Left forelimb (tissue), 1 donor: ENCODE data around the gene NUBPL.
A peak's percentile ranks its signal among the peaks of the same experiment; 100 is the strongest.

Source experiments
- DNase-seq: peaks from one replicate; pipeline ENCODE4 v3.0.0-alpha.2; 2018; ENCODE audit warnings: low spot score

NUBPL gene, protein sequence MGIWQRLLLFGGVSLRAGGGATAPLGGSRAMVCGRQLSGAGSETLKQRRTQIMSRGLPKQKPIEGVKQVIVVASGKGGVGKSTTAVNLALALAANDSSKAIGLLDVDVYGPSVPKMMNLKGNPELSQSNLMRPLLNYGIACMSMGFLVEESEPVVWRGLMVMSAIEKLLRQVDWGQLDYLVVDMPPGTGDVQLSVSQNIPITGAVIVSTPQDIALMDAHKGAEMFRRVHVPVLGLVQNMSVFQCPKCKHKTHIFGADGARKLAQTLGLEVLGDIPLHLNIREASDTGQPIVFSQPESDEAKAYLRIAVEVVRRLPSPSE

GRCh38 chr14:31561155-31561846 lies at the start of gene NUBPL:
NUBPL (plus strand) TSS chr14:31561404; CDS start chr14:31561440, 36 bp downstream.
- peak; percentile 98 for DNase-seq

GRCh38 chr14:31527087-31527486 lies 34.1 kb upstream of the NUBPL start:
- no peak for DNase-seq

GRCh38 chr14:31527546-31527945 lies 33.7 kb upstream of the NUBPL start:
- DNase-seq, result no peak

DNA sequence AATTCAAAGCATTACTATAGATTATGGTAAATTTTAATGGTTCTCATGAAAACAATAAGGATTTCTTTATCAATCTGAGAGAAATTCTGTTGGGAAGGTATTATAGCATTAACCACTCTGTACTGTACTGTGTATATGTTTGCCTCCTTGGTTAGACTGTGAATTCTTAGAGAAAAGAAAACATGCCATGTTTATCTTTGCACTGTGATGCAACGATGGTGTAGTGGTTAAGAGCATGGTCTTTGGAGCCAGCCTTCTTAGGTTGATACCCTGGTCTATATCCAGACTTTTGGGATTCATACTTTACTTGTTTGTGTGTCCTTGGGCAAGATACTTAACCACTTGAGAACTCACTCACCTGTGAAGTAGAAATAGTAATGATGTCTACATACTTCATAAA lies 32.2 kb upstream of the NUBPL start:
- DNase-seq, result no peak

DNA sequence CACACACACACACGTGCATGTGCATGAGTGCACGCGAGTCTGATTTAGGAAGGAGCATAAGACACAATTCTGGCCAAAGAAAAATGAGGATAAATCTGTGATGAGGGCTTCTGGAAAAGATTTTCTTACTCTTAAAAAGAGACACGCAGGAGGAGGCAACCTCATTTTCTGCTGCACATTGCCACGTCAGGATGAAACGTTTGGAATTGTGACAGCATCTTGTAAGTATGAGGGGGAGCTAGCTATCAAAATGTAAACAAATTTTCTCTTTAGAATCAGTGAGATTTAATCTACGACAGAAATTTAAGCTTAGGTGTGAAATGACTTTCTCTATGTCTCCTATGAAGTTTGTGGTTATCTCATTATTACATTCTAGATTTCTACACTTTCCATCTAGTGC lies 31.1 kb upstream of the NUBPL start:
- no peak for DNase-seq

DNA sequence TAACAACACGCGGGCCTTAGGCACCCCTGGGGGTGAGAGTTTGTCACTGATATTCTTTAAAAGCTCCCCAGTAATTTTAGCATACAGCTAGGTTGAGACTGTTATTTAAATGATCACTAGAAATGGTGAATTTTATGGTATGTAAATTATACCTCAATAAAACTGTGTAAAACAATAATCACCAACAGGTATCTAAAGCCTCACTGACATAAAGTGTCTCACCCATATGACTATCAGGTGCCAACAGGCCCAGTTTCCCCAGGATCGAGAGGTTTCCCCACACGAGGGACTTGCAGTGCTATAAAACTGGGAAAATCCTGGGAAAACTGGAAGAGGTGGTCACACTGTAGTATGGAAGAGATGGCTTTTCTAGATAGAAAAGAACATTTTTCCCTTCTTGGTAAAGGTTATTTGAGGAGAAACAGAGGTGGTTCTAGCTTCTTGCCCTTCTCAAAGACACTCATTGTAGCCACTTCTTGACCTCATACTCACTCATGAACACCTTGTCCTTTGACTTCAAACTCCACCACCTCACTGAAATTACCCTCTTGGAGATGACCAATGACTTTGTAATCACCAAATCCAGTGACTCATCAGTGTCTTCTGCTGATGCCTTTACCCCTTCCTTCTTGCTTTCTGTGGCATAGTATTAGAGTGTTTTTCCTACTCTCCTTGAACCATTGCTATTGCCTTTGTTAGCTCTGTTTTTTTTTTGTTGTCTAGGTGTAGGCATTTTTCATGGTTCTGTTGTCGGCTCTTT lies 24.8 kb upstream of the NUBPL start:
- DNase-seq, result no peak

- DNase-seq, result no peak
Measured at GRCh38 chr14:31541702-31542101, 19.5 kb upstream of the NUBPL start.

DNA sequence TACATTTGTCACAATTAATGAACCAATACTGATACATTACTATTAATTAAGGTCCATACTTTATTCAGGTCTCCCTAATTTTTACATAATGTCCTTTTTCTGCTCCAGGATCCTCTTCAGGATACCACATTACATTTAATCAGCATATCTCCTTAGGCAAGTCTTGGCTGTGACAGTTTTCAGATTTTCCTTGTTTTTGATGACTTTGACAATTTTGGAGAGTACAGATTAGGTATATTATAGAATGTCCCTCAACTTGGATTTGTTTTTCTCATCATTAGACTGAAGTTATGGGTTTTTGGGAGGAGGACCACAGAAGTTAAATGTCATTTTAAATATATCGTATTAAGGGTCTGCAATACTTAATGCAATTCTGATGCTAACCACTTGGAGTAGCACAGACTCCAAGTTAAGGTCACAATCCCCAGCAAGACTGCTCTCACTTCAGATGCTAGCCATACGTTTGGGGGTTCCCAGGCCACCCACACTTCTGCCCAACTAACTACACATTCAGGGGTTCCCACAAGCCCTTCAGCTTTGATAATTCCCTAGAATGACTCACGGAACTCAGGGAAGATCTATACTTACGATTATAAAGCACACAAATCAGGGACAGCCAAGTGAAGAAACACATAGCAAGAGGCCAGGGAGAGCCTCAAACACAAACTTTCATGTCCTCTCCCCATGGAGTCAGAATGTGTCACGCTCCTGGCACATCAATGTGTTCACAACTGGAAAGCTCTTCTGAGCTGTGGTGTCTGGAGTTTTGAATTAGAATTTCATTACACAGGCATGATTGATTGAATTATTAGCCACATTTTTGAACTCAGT lies 17.0 kb upstream of the NUBPL start:
- no peak for DNase-seq

DNA sequence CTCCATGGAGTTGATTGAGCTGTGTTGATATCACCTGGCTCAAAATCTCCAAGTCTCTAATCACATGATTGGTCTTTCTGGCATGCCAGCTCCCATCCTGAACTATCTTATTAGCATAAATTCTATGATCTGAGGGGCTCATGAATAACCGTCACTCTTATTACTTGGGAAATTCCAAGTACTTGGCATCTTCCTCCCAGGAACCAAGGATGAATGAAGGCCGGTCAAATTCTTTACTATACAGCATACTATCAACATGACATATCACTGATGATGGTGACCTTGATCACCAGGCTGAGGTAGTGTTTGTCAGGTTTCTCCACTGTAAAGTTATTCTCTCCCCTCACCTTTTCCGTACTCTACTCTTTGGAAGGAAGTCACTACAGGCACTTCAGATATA lies 16.4 kb upstream of the NUBPL start:
- no peak for DNase-seq

DNA sequence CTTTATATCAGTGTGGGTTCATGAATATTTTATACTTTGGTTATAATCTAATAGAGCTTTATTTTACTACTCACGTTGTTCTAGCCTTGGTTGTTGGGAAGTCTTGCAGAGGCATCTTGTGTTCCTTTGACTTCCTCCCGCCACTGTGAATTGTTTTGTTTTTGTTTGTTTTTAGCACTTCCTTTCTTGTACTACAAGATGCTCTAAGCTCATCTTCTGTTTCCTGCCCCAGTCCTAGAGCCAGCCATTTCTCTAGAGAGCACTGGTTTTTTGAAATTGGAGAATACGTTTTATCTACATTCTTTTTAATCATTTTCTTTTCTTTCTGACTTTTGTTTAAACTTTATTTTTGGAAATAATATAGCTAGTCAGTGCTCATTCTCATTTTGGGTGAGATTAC lies 15.9 kb upstream of the NUBPL start:
- DNase-seq, result no peak

DNA sequence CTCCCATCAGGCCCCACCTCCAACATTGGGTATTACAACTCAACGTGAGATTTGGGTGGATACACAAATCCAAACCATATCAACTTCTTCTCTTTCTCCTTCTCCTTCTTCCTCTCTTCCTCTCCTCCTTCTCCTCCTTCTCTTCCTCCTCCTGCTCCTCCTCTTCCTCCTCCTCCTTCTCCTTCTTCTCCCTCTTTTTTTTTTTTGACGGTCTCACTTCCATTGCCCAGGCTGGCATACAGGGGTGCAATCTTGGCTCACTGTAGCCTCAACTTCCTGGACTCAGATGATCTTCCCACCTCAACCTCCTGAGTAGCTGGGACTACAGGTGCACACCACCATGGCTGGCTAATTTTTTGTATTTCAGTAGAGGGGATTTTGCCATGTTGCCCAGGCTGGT lies 11.4 kb upstream of the NUBPL start:
- DNase-seq, result no peak

DNA sequence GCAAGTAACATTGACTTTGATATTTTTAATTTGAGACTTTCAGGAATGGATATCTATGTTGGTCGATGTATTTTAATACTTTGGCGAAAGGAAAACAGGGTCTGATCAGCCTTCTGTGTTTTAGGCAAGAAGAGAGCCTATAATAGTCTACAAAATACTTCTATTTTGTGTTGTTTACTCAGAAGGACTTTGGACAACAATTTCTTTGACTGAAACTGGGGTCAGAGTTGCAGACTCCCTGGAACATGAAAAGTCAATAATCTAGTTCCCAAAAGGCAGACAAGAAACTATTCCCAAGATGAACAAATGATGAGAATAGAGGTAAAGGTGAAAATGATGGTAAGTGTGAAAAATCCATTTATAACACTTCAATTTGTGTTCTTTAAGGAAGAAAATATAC lies 10.6 kb upstream of the NUBPL start:
- no peak for DNase-seq

- no peak for DNase-seq
Measured at GRCh38 chr14:31556191-31556590, 5.0 kb upstream of the NUBPL start.

DNA sequence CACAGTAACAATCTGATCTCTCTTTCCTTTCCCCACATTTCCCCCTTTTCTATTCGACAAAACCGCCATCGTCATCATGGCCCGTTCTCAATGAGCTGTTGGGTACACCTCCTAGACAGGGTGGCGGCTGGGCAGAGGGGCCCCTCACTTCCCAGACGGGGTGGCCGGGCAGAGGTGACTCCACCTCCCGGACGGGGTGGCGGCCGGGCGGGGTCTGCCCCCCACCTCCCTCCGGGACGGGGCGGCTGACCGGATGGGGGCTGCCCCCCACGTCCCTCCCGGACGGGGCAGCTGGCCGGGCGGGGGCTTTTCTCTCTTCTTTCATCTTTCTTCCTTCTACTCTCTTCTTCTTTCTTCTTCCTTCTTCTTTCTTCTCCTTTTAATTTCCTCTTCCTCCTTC lies 1.3 kb upstream of the NUBPL start:
- no peak for DNase-seq

DNA sequence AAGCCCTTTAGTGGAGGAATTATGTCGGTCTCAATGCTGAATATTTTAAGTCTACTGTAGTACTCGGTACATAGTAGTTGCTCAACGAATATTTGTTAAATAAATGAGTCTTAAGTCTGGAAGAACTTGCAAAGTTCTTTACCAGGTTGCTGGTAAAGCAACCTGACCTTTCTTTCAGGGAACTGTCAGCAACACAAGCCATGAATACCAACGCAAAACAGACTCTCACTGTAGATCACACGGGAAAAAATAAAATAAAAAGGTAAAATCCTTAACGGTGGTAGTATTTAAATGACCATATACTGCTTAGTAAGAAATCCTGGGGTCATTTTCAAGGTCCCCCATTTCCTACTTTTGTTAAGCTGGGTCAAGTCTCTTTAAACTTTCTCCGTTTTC lies 447 bp upstream of the NUBPL start:
- no peak for DNase-seq

DNA sequence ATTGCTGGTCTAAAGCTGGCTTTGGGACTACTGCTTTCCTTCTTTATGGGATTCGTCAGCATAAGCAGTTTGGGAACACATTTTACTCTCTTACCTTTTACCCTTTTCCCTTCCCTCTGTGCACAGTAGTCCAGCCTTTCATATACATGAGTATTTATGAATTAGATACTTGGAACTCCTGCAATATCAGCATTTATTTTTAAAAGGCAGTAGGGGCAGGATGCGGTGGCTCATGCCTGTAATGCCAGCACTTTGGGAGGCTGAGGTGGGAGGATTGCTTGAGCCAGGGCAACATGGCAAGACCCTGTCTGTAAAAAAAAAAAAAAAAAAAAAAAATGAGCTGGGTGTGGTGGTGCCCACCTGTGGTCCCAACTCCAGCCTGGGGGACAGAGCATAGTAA lies 3.0 kb downstream of the NUBPL start:
- DNase-seq, result no peak

GRCh38 chr14:31566456-31566855 lies 5.3 kb downstream of the NUBPL start:
- no peak for DNase-seq

- no peak for DNase-seq
Measured at GRCh38 chr14:31567655-31568054, 6.5 kb downstream of the NUBPL start.

DNA sequence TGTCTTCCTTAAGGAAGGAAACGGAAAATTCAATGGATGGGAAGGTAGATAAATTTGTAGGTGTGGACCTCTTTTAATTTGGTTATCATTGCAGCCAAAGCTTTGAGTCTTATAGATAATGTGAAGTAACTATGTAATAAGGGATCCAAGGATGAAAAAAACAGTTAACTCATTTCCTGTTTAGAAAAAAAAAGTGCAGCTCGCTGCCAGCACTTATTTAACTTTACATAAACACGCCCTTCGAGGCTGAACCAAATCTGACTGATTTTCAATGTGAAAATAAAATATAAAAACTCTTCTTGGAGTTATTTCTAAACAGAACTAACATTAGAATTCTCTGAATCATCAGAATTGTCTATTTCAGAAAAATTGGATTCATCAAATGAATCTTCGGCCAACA lies 7.0 kb downstream of the NUBPL start:
- no peak for DNase-seq

GRCh38 chr14:31568671-31569070 lies 7.5 kb downstream of the NUBPL start:
- DNase-seq, result no peak

GRCh38 chr14:31572955-31573354 lies 11.8 kb downstream of the NUBPL start:
- DNase-seq, result no peak

DNA sequence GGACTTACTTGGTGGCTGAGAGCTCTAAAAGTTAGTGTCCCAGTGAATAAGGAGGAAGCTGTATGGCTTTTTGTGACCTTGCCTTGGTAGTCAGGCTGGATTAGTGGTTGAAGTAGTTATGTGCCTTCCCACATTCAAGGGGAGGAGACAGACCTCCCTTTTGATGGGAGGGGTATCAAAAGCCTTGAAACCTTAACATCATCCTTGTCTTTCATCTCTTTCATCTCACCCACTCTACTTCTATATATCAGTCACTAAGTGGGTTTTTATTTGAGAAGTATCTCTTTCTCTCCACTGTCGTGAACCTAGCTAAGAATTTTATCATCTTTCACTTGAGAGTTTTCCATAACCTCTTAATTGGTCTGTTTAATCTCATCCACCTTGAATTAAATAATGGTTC lies 15.7 kb downstream of the NUBPL start:
- no peak for DNase-seq
